ENCODE measurements around the gene TMEM25. TPM values are rescaled to one million over a fixed set of nuclear protein-coding genes. Genes with fewer than 3 reads are reported as not detected.
A peak's percentile ranks its signal among the peaks of the same experiment; 100 is the strongest.

TMEM25 gene
- total and polyA plus RNA-seq, 8 donors = 15.4 to 33.2 (median 22.7) TPM

- H3K27ac ChIP-seq = no peak overlapping the region
- H3K4me1 ChIP-seq = no peaks in the 10 kb centered on the region
- H3K9me3 ChIP-seq = no peaks in the 10 kb centered on the region
- H3K36me3 ChIP-seq = peaks cover 0 to 100% of the 10 kb centered on the region in 2 donors
- intact Hi-C loops (cut with DNase I) = no loop called here
- H3K27me3 ChIP-seq = no peaks in the 10 kb centered on the region
- H3K4me3 ChIP-seq = no peak overlapping the region
- no peak for TF ChIP-seq CTCF (IDR thresholded peaks at IDR 0.05)
- DNase-seq (no peak), ATAC-seq (peak; percentile 30)
Observed at GRCh38 chr11:118514103-118514502, 16.9 kb upstream of the TMEM25 start.

GRCh38 chr11:118519549-118519948 lies 11.4 kb upstream of the TMEM25 start:
- Histone ChIP-seq H3K4me1 (peaks cover 0 to 6% of the 10 kb centered on the region in 2 donors), H3K27ac (no peak overlapping the region), H3K4me3 (no peak overlapping the region), H3K36me3 (peaks cover 3 to 99% of the 10 kb centered on the region in 2 donors), H3K27me3 (no peaks in the 10 kb centered on the region), H3K9me3 (no peaks in the 10 kb centered on the region)
- no peak for DNase-seq
- TF ChIP-seq CTCF (IDR thresholded peaks at IDR 0.05) = no peak
- intact Hi-C loops (cut with DNase I) = no loop called here
- no peak for ATAC-seq

DNA sequence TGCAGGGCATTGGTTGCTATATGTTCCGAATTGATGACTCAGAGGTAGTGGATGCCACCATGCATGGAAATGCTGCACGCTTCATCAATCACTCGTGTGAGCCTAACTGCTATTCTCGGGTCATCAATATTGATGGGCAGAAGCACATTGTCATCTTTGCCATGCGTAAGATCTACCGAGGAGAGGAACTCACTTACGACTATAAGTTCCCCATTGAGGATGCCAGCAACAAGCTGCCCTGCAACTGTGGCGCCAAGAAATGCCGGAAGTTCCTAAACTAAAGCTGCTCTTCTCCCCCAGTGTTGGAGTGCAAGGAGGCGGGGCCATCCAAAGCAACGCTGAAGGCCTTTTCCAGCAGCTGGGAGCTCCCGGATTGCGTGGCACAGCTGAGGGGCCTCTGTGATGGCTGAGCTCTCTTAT lies 9.1 kb upstream of the TMEM25 start:
- Histone ChIP-seq H3K36me3 (peaks cover 3 to 86% of the 10 kb centered on the region in 2 donors), H3K4me1 (peaks cover 0 to 6% of the 10 kb centered on the region in 2 donors), H3K27ac (no peak overlapping the region), H3K9me3 (no peaks in the 10 kb centered on the region), H3K27me3 (no peaks in the 10 kb centered on the region), H3K4me3 (no peak overlapping the region)
- TF ChIP-seq CTCF (IDR thresholded peaks at IDR 0.05) = no peak
- DNase-seq (no peak), ATAC-seq (peak; percentile 34)
- intact Hi-C loops (cut with DNase I) = no loop called here

DNA sequence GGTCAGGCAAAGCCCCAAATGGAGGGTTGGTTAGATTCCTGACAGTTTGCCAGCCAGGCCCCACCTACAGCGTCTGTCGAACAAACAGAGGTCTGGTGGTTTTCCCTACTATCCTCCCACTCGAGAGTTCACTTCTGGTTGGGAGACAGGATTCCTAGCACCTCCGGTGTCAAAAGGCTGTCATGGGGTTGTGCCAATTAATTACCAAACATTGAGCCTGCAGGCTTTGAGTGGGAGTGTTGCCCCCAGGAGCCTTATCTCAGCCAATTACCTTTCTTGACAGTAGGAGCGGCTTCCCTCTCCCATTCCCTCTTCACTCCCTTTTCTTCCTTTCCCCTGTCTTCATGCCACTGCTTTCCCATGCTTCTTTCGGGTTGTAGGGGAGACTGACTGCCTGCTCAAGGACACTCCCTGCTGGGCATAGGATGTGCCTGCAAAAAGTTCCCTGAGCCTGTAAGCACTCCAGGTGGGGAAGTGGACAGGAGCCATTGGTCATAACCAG lies 8.4 kb upstream of the TMEM25 start:
- no peaks in the 10 kb centered on the region for H3K9me3 ChIP-seq
- no peak overlapping the region for H3K27ac ChIP-seq
- intact Hi-C loops (cut with DNase I) = no loop called here
- DNase-seq (peak in 1 of 4 donors; percentile 16), ATAC-seq (peak; percentile 80)
- H3K36me3 ChIP-seq = peaks cover 3 to 78% of the 10 kb centered on the region in 2 donors
- no peaks in the 10 kb centered on the region for H3K27me3 ChIP-seq
- H3K4me1 ChIP-seq = peaks cover 0 to 6% of the 10 kb centered on the region in 2 donors
- H3K4me3 ChIP-seq = no peak overlapping the region
- no peak for TF ChIP-seq CTCF (IDR thresholded peaks at IDR 0.05)

DNA sequence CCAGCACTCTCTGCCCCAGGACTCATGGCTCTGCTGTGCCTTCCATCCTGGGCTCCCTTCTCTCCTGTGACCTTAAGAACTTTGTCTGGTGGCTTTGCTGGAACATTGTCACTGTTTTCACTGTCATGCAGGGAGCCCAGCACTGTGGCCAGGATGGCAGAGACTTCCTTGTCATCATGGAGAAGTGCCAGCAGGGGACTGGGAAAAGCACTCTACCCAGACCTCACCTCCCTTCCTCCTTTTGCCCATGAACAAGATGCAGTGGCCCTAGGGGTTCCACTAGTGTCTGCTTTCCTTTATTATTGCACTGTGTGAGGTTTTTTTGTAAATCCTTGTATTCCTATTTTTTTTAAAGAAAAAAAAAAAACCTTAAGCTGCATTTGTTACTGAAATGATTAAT lies 6.6 kb upstream of the TMEM25 start:
- intact Hi-C loops (cut with DNase I) = no loop called here
- H3K4me3 ChIP-seq = no peak overlapping the region
- no peak for TF ChIP-seq CTCF (IDR thresholded peaks at IDR 0.05)
- DNase-seq (no peak), ATAC-seq (no peak)
- peaks cover 3 to 61% of the 10 kb centered on the region in 2 donors for H3K36me3 ChIP-seq
- H3K27me3 ChIP-seq = no peaks in the 10 kb centered on the region
- no peaks in the 10 kb centered on the region for H3K9me3 ChIP-seq
- peaks cover under 1 to 6% of the 10 kb centered on the region in 2 donors for H3K4me1 ChIP-seq
- H3K27ac ChIP-seq = peak overlapping the region in 1 of 2 donors; percentile 4
